Activated naive CD4-positive, alpha-beta T cell treated with anti-CD3 and anti-CD28 coated beads for 36 hours (primary cell): ENCODE results near the gene KRT4. TPM values are rescaled to one million over a fixed set of nuclear protein-coding genes. Genes with fewer than 3 reads are reported as not detected.
"Not testable (repeated sequence)": the region's sequence is repeated elsewhere in the genome, so short reads cannot be mapped to it uniquely, and the experiment has no call there.

Experiments
- CTCF ChIA-PET: fragments of 350-600 bp; sonication (Branson Sonifier 250); formaldehyde crosslinking; loops from one replicate; lab custom pipeline; 2021; ENCODE audit warnings: antibody characterized with exemption; lab: Charles Lee
- DNase-seq: peaks from one replicate; pipeline ENCODE4 v3.0.0-alpha.2; 2020
- H3K27ac Mint-ChIP-seq: one replicate; pipeline ENCODE4 v1.8.0; 2021; ENCODE audit warnings: mild to moderate bottlenecking, mixed read lengths
- H3K27me3 Mint-ChIP-seq: one replicate; pipeline ENCODE4 v1.8.0; 2021; ENCODE audit warnings: low read depth, mixed read lengths
- H3K36me3 Mint-ChIP-seq: one replicate; pipeline ENCODE4 v1.8.0; 2021; ENCODE audit warnings: low read depth, mixed read lengths
- H3K4me1 Mint-ChIP-seq: one replicate; pipeline ENCODE4 v1.8.0; 2021; ENCODE audit warnings: low read depth, mixed read lengths
- H3K4me3 Mint-ChIP-seq: one replicate; pipeline ENCODE4 v1.8.0; 2021; ENCODE audit warnings: mild to moderate bottlenecking, moderate library complexity, mixed read lengths
- H3K9me3 Mint-ChIP-seq: one replicate; pipeline ENCODE4 v1.8.0; 2021; ENCODE audit warnings: mixed read lengths
- intact Hi-C: fragments of 100-400 bp; cut with micrococcal nuclease; formaldehyde crosslinking; loops from one replicate; pipeline ENCODE4 v1.15.1; 2023
- total RNA-seq, 2 experiments: library from RNA; stranded (reverse); gene quantifications; one replicate each; pipeline ENCODE4 v1.2.3, GENCODE V29; 2021

KRT4 gene
- total RNA-seq, 2 experiments from 2014 or later, result not detected

GRCh38 chr12:52767427-52767826 lies 46.5 kb downstream of the KRT4 start:
- H3K36me3 Mint-ChIP-seq, result no peaks in the 10 kb centered on the region
- H3K9me3 Mint-ChIP-seq, result no peaks in the 10 kb centered on the region
- CTCF ChIA-PET, result no interaction called here
- no peak overlapping the region for H3K27ac Mint-ChIP-seq
- no peak overlapping the region for H3K4me3 Mint-ChIP-seq
- DNase-seq, result no peak
- intact Hi-C loops, result no loop called here
- no peaks in the 10 kb centered on the region for H3K4me1 Mint-ChIP-seq
- H3K27me3 Mint-ChIP-seq, result no peaks in the 10 kb centered on the region

DNA sequence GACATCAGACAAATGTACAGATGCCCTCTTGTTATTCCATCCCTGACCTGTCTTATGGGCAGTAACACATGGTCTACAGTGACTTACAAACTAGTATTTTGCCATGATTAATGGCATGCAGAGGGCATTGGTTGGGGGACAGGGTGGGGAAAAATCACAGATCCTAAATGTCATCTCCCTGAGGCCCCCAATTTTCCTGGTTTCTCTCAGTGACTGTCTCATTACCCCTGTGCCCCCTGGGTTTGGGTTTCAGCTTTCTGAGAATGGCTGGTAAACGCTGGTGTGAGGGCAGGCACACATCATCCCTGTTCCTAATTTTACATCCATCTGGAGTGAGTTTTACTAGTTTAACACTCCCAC lies 46.9 kb downstream of the KRT4 start:
- Mint-ChIP-seq H3K27me3 (no peaks in the 10 kb centered on the region), H3K4me1 (no peaks in the 10 kb centered on the region), H3K36me3 (no peaks in the 10 kb centered on the region), H3K27ac (no peak overlapping the region), H3K9me3 (no peaks in the 10 kb centered on the region), H3K4me3 (no peak overlapping the region)
- intact Hi-C loops, result no loop called here
- CTCF ChIA-PET, result no interaction called here
- no peak for DNase-seq

GRCh38 chr12:52766351-52767019 lies 47.4 kb downstream of the KRT4 start:
- Mint-ChIP-seq H3K4me1 (no peaks in the 10 kb centered on the region), H3K27ac (no peak overlapping the region), H3K36me3 (no peaks in the 10 kb centered on the region), H3K9me3 (peaks cover 2% of the 10 kb centered on the region), H3K27me3 (no peaks in the 10 kb centered on the region), H3K4me3 (no peak overlapping the region)
- CTCF ChIA-PET, result no interaction called here
- intact Hi-C loops, result no loop called here
- DNase-seq, result no peak

DNA sequence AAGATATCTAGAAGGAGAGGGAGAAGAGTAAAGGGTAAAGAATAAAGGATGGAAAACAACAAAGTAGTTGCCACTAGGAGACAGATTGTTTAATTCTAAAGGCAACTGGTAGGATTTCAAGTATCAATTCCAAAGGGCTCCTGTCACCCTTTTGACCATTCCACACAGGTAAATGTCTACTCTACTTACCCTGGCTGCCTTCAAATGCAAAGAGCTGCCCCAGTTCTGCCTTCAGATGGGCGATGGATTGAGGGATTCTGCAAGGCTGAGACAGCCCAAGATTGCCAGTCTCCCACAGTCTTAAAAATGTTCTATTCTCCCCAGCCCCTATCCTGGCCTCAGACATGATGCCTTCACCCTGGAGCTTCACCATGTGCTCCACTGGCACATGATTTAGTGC lies 48.2 kb downstream of the KRT4 start:
- no peak overlapping the region for H3K4me3 Mint-ChIP-seq

GRCh38 chr12:52763991-52764390 lies 49.9 kb downstream of the KRT4 start:
- H3K27me3 Mint-ChIP-seq, result no peaks in the 10 kb centered on the region
- CTCF ChIA-PET, result interaction anchor here (1.5 kb wide), 1 partner anchor 10 kb away, joined by 4 read pairs; no protein-coding TSS in a partner anchor
- no peak overlapping the region for H3K4me3 Mint-ChIP-seq
- peaks cover 14% of the 10 kb centered on the region for H3K9me3 Mint-ChIP-seq
- DNase-seq, result no peak
- H3K36me3 Mint-ChIP-seq, result no peaks in the 10 kb centered on the region
- no peak overlapping the region for H3K27ac Mint-ChIP-seq
- no peaks in the 10 kb centered on the region for H3K4me1 Mint-ChIP-seq
- intact Hi-C loops, result no loop called here

More for the DNA sequence above, 48.2 kb downstream of the KRT4 start:
- DNase-seq, result no peak
- no peak overlapping the region for H3K27ac Mint-ChIP-seq
- intact Hi-C loops, result no loop called here
- H3K4me1 Mint-ChIP-seq, result no peaks in the 10 kb centered on the region
- no peaks in the 10 kb centered on the region for H3K36me3 Mint-ChIP-seq
- H3K27me3 Mint-ChIP-seq, result no peaks in the 10 kb centered on the region
- CTCF ChIA-PET, result interaction anchor here (0.6 kb wide), 1 partner anchor 590 kb away, joined by 3 read pairs; no protein-coding TSS in a partner anchor
- peaks cover 8% of the 10 kb centered on the region for H3K9me3 Mint-ChIP-seq

GRCh38 chr12:52763036-52763659 lies 50.8 kb downstream of the KRT4 start:
- CTCF ChIA-PET, result interaction anchor here (0.9 kb wide), 1 partner anchor 127 kb away, joined by 3 read pairs; no protein-coding TSS in a partner anchor
- H3K4me1 Mint-ChIP-seq, result no peaks in the 10 kb centered on the region
- no peak overlapping the region for H3K4me3 Mint-ChIP-seq
- H3K27ac Mint-ChIP-seq, result no peak overlapping the region
- H3K9me3 Mint-ChIP-seq, result peaks cover 14% of the 10 kb centered on the region
- DNase-seq, result no peak
- no peaks in the 10 kb centered on the region for H3K36me3 Mint-ChIP-seq
- intact Hi-C loops, result no loop called here
- H3K27me3 Mint-ChIP-seq, result no peaks in the 10 kb centered on the region

- Mint-ChIP-seq H3K9me3 (peaks cover 14% of the 10 kb centered on the region), H3K27me3 (no peaks in the 10 kb centered on the region), H3K36me3 (no peaks in the 10 kb centered on the region), H3K27ac (no peak overlapping the region), H3K4me1 (no peaks in the 10 kb centered on the region), H3K4me3 (no peak overlapping the region)
- intact Hi-C loops, result no loop called here
- DNase-seq, result no peak
- CTCF ChIA-PET, result no interaction called here
Measured at GRCh38 chr12:52761802-52762201, 52.1 kb downstream of the KRT4 start.

GRCh38 chr12:52761218-52761617 lies 52.7 kb downstream of the KRT4 start:
- H3K27ac Mint-ChIP-seq, H3K36me3 Mint-ChIP-seq, H3K4me1 Mint-ChIP-seq, CTCF ChIA-PET, H3K4me3 Mint-ChIP-seq, DNase-seq, H3K27me3 Mint-ChIP-seq, intact Hi-C loops: not testable (repeated sequence)
- H3K9me3 Mint-ChIP-seq, result peaks cover 14% of the 10 kb centered on the region

- no peaks in the 10 kb centered on the region for H3K27me3 Mint-ChIP-seq
Measured at GRCh38 chr12:52760623-52761022, 53.3 kb downstream of the KRT4 start.

DNA sequence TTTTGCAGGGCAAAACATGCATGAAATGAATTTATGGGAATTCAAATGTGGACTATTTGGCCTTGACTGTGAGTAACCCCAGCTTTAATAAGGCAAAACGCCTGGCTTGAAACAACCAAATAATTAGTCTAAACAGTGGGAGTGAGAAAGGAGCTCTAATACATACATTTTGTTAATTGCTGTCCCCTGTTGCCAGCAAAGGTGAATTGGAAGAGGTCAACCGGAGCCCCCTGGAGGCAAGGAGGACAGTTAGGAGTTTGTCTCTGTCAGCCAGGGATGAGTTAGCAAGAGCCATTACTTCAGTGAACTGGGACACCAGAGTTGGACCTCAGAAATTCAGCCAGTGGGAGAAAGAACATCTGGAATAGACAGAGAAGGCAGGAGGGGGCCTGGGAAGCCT lies 54.2 kb downstream of the KRT4 start:
- Mint-ChIP-seq H3K4me1 (no peaks in the 10 kb centered on the region), H3K27me3 (no peaks in the 10 kb centered on the region), H3K36me3 (no peaks in the 10 kb centered on the region), H3K4me3 (no peak overlapping the region), H3K27ac (no peak overlapping the region), H3K9me3 (peaks cover 14% of the 10 kb centered on the region)
- DNase-seq, result no peak
- CTCF ChIA-PET, result interaction anchor here (0.5 to 1.5 kb wide), 2 partner anchors 174 to 223 kb away, joined by 3 to 6 read pairs; no protein-coding TSS in a partner anchor
- intact Hi-C loops, result no loop called here

More at GRCh38 chr12:52760623-52761022, 53.3 kb downstream of the KRT4 start:
- Mint-ChIP-seq H3K4me1 (no peaks in the 10 kb centered on the region), H3K27ac (no peak overlapping the region), H3K9me3 (peaks cover 14% of the 10 kb centered on the region), H3K4me3 (no peak overlapping the region), H3K36me3 (no peaks in the 10 kb centered on the region)
- no peak for DNase-seq
- intact Hi-C loops, result no loop called here
- CTCF ChIA-PET, result interaction anchor here (1.5 kb wide), 1 partner anchor 175 kb away, joined by 6 read pairs; no protein-coding TSS in a partner anchor

DNA sequence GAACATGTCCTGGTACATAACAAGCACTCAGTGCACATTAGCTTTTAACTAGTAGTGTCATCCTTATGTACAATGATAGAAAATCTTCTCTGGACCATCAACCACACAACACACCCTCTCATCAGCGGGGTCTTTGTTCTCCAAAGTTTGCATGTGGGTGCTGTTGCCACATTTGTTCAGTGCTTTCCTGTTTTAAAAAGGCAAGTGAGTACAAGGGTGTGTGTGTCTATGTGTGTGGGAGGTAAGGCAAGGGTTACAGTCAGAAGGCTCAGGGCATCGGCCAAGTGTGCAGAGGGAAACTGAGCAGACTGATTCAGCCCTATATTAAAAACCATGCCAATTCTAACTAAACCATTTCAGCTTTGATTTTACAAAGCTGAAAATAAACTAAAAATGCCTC lies 54.7 kb downstream of the KRT4 start:
- H3K9me3 Mint-ChIP-seq, result peaks cover 14% of the 10 kb centered on the region
- intact Hi-C loops, result no loop called here
- CTCF ChIA-PET, result interaction anchor here (0.5 to 1.5 kb wide), 2 partner anchors 174 to 224 kb away, joined by 3 to 6 read pairs; no protein-coding TSS in a partner anchor

DNA sequence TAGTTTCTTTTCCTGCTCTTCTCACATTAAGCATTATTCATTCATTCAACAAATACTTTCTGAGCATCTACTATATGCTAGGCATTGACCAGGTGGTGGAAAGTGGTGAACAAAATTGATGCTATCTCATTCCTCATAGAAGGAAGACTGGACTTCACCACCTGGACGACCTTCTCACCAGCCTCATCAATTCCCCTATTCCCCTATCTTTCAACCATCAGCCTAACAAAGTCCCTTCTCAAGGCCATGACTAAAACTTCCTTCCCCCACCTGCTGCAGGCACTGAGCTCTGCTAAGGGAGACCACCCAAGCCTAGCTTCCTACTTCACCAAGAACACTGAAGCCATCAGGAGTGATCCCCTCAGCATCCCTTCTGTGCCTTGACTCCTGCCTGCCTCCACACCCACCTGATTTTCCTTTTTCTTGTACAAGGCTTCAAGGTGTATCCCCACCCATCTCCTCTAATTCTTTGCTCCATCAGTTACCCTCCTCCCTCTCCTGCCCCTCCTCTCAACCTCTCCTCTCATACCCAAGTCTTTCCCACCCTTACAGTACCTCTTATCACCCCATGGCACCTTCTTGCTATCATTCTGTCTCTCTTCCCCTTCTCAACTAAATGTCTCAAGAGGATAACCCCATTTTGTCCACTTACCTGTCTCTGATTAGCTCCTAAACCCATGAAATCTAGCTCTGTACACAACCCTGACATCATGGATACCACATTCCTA lies 56.3 kb downstream of the KRT4 start:
- Mint-ChIP-seq H3K9me3 (peaks cover 14% of the 10 kb centered on the region), H3K27me3 (no peaks in the 10 kb centered on the region), H3K36me3 (no peaks in the 10 kb centered on the region), H3K4me1 (no peaks in the 10 kb centered on the region), H3K27ac (no peak overlapping the region), H3K4me3 (no peak overlapping the region)
- CTCF ChIA-PET, result interaction anchor here (0.6 kb wide), 1 partner anchor 62 kb away, joined by 3 read pairs; no protein-coding TSS in a partner anchor
- intact Hi-C loops, result no loop called here
- DNase-seq, result no peak

More for the DNA sequence above, 54.7 kb downstream of the KRT4 start:
- no peak for DNase-seq
- no peak overlapping the region for H3K4me3 Mint-ChIP-seq
- no peak overlapping the region for H3K27ac Mint-ChIP-seq
- no peaks in the 10 kb centered on the region for H3K4me1 Mint-ChIP-seq
- no peaks in the 10 kb centered on the region for H3K36me3 Mint-ChIP-seq
- no peaks in the 10 kb centered on the region for H3K27me3 Mint-ChIP-seq
